K562 (cell line): ENCODE results near the gene OR10G2. TPM values are rescaled to one million over a fixed set of nuclear protein-coding genes. Genes with fewer than 3 reads are reported as not detected.

Experiments
- ATAC-seq: fragments of 200-7000 bp; cut with Tn5 transposase; 3 replicates; pipeline ENCODE4 v1.9.1; 2020; ENCODE audit warnings: moderate library complexity
- BruUV-seq: library from RNA; stranded (reverse); fragments of 400-500 nt; replicated peaks from 2 replicates; lab custom pipeline; 2021; lab: Mats Ljungman, UMichigan
- CTCF ChIA-PET: fragments of 300-600 bp; formaldehyde crosslinking; extraction: SDS; loops from one replicate; lab custom pipeline; 2021; ENCODE audit warnings: low intra/inter-chr PET ratio; lab: Yijun Ruan, JAX
- POLR2A ChIA-PET: fragments of 300-600, 350-650 bp; sonication (Branson Sonifier 250); formaldehyde crosslinking; extraction: SDS; loops from one replicate; lab custom pipeline; 2021; ENCODE audit warnings: antibody characterized with exemption, inconsistent platforms; lab: Yijun Ruan, JAX
- DNase-seq, 4 experiments: peaks; one replicate each; pipeline versions ENCODE4 v3.0.0 to v3.0.0-alpha.2; 2011 to 2018; ENCODE audit warnings: low spot score in 3 of 4, mixed read lengths in 3 of 4; ENCODE audit errors: extremely low read depth in 1 of 4
- FAIRE-seq: peaks from 2 replicates; lab custom pipeline; 2011; peaks lifted over from hg19 to GRCh38; lab: Jason Lieb, UNC
- H2AFZ ChIP-seq: 2 replicates; pipeline ENCODE4 v1.6.0; 2011; ENCODE audit warnings: low read depth, low read length, control low read depth, inconsistent platforms
- H3K27ac ChIP-seq: fragments of 200-600 bp; 3 replicates; pipeline ENCODE4 v1.8.0; 2011; ENCODE audit warnings: low read depth, mild to moderate bottlenecking, control low read depth, inconsistent platforms, low read length, moderate library complexity, mixed read lengths; ENCODE audit errors: extremely low read depth
- H3K27me3 ChIP-seq, 2 experiments: fragments of 300-600 bp in 1 of 2; 2 replicates in 1 of 2; 3 replicates in 1 of 2; pipeline versions ENCODE4 v1.6.0 to v1.8.0; 2011; ENCODE audit warnings: inconsistent platforms in 2 of 2, low read length in 2 of 2, mild to moderate bottlenecking in 1 of 2, mixed read lengths in 1 of 2, moderate library complexity in 1 of 2; ENCODE audit not compliant: control insufficient read depth in 2 of 2, insufficient read depth in 2 of 2
- H3K36me3 ChIP-seq: fragments of 300-600 bp; 3 replicates; pipeline ENCODE4 v1.8.0; 2011; ENCODE audit warnings: mild to moderate bottlenecking, low read length, inconsistent platforms; ENCODE audit not compliant: control insufficient read depth, insufficient read depth
- H3K4me1 ChIP-seq, 2 experiments: fragments of 200-600 bp in 1 of 2; replicated peaks in 1 of 2; 2 replicates in 1 of 2; 3 replicates in 1 of 2; pipeline versions ENCODE4 v1.5.1 to v1.8.0; 2011; ENCODE audit warnings: inconsistent platforms in 2 of 2, low read length in 2 of 2, mild to moderate bottlenecking in 1 of 2, mixed read lengths in 1 of 2, moderate library complexity in 1 of 2; ENCODE audit not compliant: control insufficient read depth in 2 of 2, insufficient read depth in 2 of 2
- H3K4me2 ChIP-seq: 2 replicates; pipeline ENCODE4 v1.6.1; 2011; ENCODE audit warnings: low read length, control low read depth, inconsistent platforms, mixed read lengths; ENCODE audit not compliant: insufficient read depth
- H3K4me3 ChIP-seq: fragments of 200-600 bp; sonication (generic), shearing (Covaris generic); 2 replicates; pipeline ENCODE4 v1.5.1; 2016; ENCODE audit warnings: control low read depth, inconsistent platforms
- H3K79me2 ChIP-seq: fragments of 200-600 bp; 3 replicates; pipeline ENCODE4 v1.8.0; 2011; ENCODE audit warnings: low read length, inconsistent platforms; ENCODE audit not compliant: control insufficient read depth, insufficient read depth
- H3K9ac ChIP-seq, 2 experiments: 2 replicates each; pipeline versions ENCODE4 v1.6.0 to v1.6.1; 2011; ENCODE audit warnings: low read depth in 2 of 2, low read length in 2 of 2, control low read depth in 1 of 2, inconsistent platforms in 1 of 2, mild to moderate bottlenecking in 1 of 2, mixed read lengths in 1 of 2; ENCODE audit not compliant: insufficient read depth in 1 of 2
- H3K9me1 ChIP-seq: one replicate; pipeline ENCODE4 v1.6.0; 2011; ENCODE audit warnings: inconsistent platforms, mild to moderate bottlenecking, low read length, moderate library complexity; ENCODE audit not compliant: control insufficient read depth, insufficient read depth
- H3K9me3 ChIP-seq: replicated peaks from 2 replicates; pipeline ENCODE4 v1.5.1; 2011; ENCODE audit warnings: low read depth, low read length, inconsistent platforms; ENCODE audit not compliant: control insufficient read depth, insufficient read depth
- H4K20me1 ChIP-seq: replicated peaks from 2 replicates; pipeline ENCODE4 v1.6.1; 2011; ENCODE audit warnings: low read length, inconsistent platforms, mixed read lengths; ENCODE audit not compliant: control insufficient read depth, insufficient read depth
- ARHGAP35 ChIP-seq: fragments of 450-650 bp; IDR thresholded peaks from 2 replicates; pipeline ENCODE4 v1.6.1; 2018; ENCODE audit not compliant: partially characterized antibody
- FOXK1 ChIP-seq: sonication (generic); formaldehyde crosslinking; IDR thresholded peaks from 2 replicates; pipeline ENCODE4 v1.8.0; 2022; ENCODE audit warnings: missing genetic modification reagents, mild to moderate bottlenecking, borderline replicate concordance
- GATA2 ChIP-seq: sonication (generic); formaldehyde crosslinking; IDR thresholded peaks from 2 replicates; pipeline ENCODE4 v1.4.0; 2020; ENCODE audit warnings: mild to moderate bottlenecking, missing genetic modification reagents
- HNRNPH1 ChIP-seq: fragments of 200-400 bp; formaldehyde crosslinking; optimal IDR thresholded peaks from 2 replicates; pipeline ENCODE3; 2017; ENCODE audit warnings: low read depth, mild to moderate bottlenecking, low read length, moderate library complexity
- MEF2A ChIP-seq: IDR thresholded peaks from 2 replicates; pipeline ENCODE4 v1.6.1; 2011; ENCODE audit warnings: low read depth, mild to moderate bottlenecking, low read length, moderate library complexity; ENCODE audit not compliant: control insufficient read depth
- SMC3 ChIP-seq: conservative IDR thresholded peaks from 2 replicates; pipeline ENCODE4 v1.6.1; 2011; ENCODE audit warnings: low read depth, low read length, improper control_type of control experiment; ENCODE audit not compliant: insufficient read depth
- in situ Hi-C: fragments of 300-500 bp; cut with MboI; formaldehyde crosslinking; loops from 4 replicates; pipeline ENCODE4 v1.15.0; 2018; ENCODE audit warnings: inconsistent platforms, mixed read lengths
- intact Hi-C: fragments of 100-400 bp; cut with micrococcal nuclease; formaldehyde crosslinking; loops from 2 replicates; pipeline ENCODE4 v1.14.2; 2022
- polyA plus RNA-seq, 8 experiments: library from polyadenylated mRNA; depleted of rRNA in 4 of 8; stranded (reverse) in 5 of 8; unstranded in 3 of 8; fragments of >200 nt; fragmentation: Nextera tagmentation in 2 of 8; fragmentation: Illumina TruSeq in 1 of 8; extraction: Ambion mirVana in 2 of 8; extraction: Trizol in 1 of 8; gene quantifications; 2 replicates each; pipeline versions ENCODE4 v1.2.1 to v1.2.3, GENCODE V29; 2011 to 2014; ENCODE audit warnings: inconsistent platforms in 1 of 8, missing spikeins in 1 of 8
- total RNA-seq, 7 experiments: library from RNA; depleted of rRNA in 6 of 7; stranded (reverse); fragments of >200 nt in 6 of 7; fragmentation: Illumina TruSeq in 2 of 7; extraction: Trizol in 2 of 7; gene quantifications; 2 replicates each; pipeline versions ENCODE4 v1.2.1 to v1.2.3, GENCODE V29; 2011 to 2021; ENCODE audit warnings: low replicate concordance in 1 of 7
- TF ChIP-seq, protein P1 (sequence below): fragments of 250-450 bp; sonication (Bioruptor Pico); IDR thresholded peaks from 2 replicates; pipeline ENCODE4 v1.5.0; 2021
- TF ChIP-seq, protein P2 (sequence below): fragments of 250-450 bp; sonication (Bioruptor Pico); IDR thresholded peaks from 2 replicates; pipeline ENCODE4 v1.5.0; 2020; ENCODE audit warnings: mild to moderate bottlenecking, borderline replicate concordance
- TF ChIP-seq, protein P3 (sequence below): fragments of 250-450 bp; sonication (Bioruptor Pico); IDR thresholded peaks from 2 replicates; pipeline ENCODE4 v1.4.0; 2020; ENCODE audit warnings: mild to moderate bottlenecking, moderate library complexity
- TF ChIP-seq, protein P4 (sequence below): sonication (generic); IDR thresholded peaks from 2 replicates; pipeline ENCODE4 v1.6.1; 2016
- TF ChIP-seq, protein P5 (sequence below): fragments of 250-450 bp; sonication (Bioruptor Pico); IDR thresholded peaks from 2 replicates; pipeline ENCODE4 v1.5.0; 2021

The OR10G2 gene
- total and polyA plus RNA-seq, 9 of the 15 experiments (the other 6 are each of a cell fraction or from before 2014, with no cell fraction given), result not detected

DNA sequence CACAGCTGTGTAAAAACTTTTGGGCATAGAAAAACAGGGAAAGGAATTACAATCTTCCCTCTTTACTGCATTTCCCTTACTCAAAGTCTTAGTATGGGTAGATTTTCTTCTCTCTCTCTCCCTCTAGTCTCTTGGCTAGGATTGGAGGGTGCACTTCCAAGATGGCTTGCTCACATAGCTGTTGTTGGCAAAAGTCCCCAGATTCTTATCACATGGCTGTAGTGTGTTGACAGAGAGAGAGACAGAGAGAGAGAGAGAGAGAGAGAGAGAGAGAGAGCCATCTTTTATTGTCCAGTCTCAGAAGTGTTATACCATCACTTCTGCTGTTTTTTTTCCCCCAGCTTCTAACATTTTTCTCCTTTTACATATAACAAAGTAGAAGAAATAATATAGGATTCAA, 12.6 kb upstream of the OR10G2 start:
- Histone ChIP-seq H3K9ac (no peak overlapping the region), H3K36me3 (no peaks in the 10 kb centered on the region), H3K4me3 (no peak overlapping the region), H3K4me2 (no peak overlapping the region), H3K4me1 (no peaks in the 10 kb centered on the region), H2AFZ (no peak overlapping the region), H4K20me1 (no peaks in the 10 kb centered on the region), H3K27ac (no peak overlapping the region), H3K27me3 (no peaks in the 10 kb centered on the region; a peak in 1 of 5 replicates), H3K9me3 (no peaks in the 10 kb centered on the region), H3K9me1 (no peaks in the 10 kb centered on the region), H3K79me2 (no peaks in the 10 kb centered on the region)
- DNase-seq (no peak), ATAC-seq (no peak), FAIRE-seq (no peak)
- TF ChIP-seq ARHGAP35 (no peak), MEF2A (no peak), SMC3 (no peak), GATA2 (CRISPR knock-in tag) (no peak), FOXK1 (CRISPR knock-in tag) (no peak), HNRNPH1 (no peak)
- TF ChIP-seq, protein P1, sequence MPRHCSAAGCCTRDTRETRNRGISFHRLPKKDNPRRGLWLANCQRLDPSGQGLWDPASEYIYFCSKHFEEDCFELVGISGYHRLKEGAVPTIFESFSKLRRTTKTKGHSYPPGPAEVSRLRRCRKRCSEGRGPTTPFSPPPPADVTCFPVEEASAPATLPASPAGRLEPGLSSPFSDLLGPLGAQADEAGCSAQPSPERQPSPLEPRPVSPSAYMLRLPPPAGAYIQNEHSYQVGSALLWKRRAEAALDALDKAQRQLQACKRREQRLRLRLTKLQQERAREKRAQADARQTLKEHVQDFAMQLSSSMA (CRISPR knock-in tag), result no peak
- TF ChIP-seq, protein P2, sequence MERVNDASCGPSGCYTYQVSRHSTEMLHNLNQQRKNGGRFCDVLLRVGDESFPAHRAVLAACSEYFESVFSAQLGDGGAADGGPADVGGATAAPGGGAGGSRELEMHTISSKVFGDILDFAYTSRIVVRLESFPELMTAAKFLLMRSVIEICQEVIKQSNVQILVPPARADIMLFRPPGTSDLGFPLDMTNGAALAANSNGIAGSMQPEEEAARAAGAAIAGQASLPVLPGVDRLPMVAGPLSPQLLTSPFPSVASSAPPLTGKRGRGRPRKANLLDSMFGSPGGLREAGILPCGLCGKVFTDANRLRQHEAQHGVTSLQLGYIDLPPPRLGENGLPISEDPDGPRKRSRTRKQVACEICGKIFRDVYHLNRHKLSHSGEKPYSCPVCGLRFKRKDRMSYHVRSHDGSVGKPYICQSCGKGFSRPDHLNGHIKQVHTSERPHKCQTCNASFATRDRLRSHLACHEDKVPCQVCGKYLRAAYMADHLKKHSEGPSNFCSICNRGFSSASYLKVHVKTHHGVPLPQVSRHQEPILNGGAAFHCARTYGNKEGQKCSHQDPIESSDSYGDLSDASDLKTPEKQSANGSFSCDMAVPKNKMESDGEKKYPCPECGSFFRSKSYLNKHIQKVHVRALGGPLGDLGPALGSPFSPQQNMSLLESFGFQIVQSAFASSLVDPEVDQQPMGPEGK (CRISPR knock-in tag), result no peak
- TF ChIP-seq, protein P3, sequence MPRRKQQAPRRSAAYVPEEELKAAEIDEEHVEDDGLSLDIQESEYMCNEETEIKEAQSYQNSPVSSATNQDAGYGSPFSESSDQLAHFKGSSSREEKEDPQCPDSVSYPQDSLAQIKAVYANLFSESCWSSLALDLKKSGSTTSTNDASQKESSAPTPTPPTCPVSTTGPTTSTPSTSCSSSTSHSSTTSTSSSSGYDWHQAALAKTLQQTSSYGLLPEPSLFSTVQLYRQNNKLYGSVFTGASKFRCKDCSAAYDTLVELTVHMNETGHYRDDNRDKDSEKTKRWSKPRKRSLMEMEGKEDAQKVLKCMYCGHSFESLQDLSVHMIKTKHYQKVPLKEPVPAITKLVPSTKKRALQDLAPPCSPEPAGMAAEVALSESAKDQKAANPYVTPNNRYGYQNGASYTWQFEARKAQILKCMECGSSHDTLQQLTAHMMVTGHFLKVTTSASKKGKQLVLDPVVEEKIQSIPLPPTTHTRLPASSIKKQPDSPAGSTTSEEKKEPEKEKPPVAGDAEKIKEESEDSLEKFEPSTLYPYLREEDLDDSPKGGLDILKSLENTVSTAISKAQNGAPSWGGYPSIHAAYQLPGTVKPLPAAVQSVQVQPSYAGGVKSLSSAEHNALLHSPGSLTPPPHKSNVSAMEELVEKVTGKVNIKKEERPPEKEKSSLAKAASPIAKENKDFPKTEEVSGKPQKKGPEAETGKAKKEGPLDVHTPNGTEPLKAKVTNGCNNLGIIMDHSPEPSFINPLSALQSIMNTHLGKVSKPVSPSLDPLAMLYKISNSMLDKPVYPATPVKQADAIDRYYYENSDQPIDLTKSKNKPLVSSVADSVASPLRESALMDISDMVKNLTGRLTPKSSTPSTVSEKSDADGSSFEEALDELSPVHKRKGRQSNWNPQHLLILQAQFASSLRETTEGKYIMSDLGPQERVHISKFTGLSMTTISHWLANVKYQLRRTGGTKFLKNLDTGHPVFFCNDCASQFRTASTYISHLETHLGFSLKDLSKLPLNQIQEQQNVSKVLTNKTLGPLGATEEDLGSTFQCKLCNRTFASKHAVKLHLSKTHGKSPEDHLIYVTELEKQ (CRISPR knock-in tag), result no peak
- TF ChIP-seq, protein P4, sequence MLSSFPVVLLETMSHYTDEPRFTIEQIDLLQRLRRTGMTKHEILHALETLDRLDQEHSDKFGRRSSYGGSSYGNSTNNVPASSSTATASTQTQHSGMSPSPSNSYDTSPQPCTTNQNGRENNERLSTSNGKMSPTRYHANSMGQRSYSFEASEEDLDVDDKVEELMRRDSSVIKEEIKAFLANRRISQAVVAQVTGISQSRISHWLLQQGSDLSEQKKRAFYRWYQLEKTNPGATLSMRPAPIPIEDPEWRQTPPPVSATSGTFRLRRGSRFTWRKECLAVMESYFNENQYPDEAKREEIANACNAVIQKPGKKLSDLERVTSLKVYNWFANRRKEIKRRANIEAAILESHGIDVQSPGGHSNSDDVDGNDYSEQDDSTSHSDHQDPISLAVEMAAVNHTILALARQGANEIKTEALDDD, result no peak
- TF ChIP-seq, protein P5, sequence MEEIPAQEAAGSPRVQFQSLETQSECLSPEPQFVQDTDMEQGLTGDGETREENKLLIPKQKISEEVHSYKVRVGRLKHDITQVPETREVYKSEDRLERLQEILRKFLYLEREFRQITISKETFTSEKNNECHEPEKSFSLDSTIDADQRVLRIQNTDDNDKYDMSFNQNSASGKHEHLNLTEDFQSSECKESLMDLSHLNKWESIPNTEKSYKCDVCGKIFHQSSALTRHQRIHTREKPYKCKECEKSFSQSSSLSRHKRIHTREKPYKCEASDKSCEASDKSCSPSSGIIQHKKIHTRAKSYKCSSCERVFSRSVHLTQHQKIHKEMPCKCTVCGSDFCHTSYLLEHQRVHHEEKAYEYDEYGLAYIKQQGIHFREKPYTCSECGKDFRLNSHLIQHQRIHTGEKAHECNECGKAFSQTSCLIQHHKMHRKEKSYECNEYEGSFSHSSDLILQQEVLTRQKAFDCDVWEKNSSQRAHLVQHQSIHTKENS (CRISPR knock-in tag), result no peak
- BruUV-seq, result no TSS peak
- intact Hi-C loops (no loop called here), in situ Hi-C loops (no loop called here)
- POLR2A ChIA-PET, result no interaction called here
- CTCF ChIA-PET, result no interaction called here
